Non-pigmented ciliary epithelial cell (primary cell): ENCODE results near the gene MICAL3.
"Not testable (repeated sequence)": the region's sequence is repeated elsewhere in the genome, so short reads cannot be mapped to it uniquely, and the experiment has no call there.

Source experiments
- DNase-seq: peaks from one replicate; pipeline ENCODE4 v3.0.0-alpha.2; 2010; ENCODE audit warnings: low read depth

The MICAL3 gene

DNA sequence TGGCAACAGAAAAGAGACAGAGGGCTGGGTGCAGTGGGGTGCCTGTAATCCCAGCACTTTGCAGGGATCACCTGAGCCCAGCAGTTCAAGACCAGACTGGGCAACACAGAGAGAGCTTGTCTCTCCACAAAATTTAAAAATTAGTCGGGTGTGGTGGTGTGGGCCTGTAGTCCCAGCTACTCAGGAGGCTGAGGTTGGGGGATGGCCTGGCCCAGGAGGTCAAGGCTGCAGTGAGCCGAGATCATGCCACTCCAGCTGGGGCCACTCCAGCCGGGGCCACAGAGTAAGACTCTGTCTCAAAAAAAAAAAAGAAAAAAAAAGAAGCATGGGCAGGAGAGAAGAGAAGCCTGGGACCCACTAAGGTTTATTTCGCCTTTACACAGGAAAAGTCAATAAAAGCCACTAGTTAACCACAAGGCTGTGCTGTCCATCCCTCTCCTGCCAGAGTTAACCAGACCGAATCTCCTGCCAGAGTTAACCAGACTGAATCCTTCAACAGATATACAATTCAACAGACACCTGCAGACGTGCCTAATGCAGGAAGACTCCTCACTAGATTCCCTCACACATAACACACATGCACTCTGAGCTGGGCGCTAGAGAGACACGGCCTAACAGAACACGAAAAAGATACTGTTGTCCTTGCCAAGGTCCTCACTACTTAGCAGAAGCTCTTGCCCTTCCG lies 29.8 kb downstream of the MICAL3 start:
- DNase-seq, result no peak

DNA sequence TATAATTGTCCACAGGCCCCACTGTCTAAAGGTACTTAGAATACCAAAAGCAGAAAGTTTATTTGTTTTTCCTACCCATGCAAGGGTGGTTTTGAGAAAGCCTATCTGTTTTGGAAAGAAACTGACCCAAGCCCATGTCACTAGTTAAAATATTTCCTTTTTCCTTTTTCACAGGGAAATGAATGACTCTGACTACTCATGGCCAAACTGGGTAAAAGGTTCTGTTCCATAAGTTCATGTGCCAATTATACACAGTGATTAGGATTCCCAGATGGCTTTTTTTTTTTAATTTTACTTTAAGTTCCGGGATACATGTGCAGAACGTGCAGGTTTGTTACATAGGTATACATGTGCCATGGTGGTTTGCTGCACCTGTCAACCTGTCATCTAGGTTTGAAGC lies 31.4 kb downstream of the MICAL3 start:
- DNase-seq, result not testable (repeated sequence)

DNA sequence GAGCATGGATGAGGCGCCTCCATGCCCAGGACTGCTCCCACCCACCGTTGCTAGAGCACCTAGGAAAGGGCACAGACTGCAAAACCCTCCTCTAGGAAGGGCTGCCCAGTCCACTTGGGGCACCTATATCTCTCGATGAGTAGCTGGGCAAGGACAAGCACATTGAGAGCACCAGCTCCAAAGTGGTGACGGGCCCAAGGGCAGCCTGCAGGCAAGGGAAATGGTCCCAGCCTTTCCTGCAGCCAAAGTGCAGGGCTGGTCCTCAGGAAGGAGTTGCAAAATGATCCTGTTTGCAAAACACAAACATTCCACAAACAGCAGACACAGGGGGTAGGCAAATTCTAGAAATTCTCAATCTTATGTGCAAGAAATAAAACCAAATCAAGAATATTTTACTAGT lies 32.4 kb downstream of the MICAL3 start:
- not testable (repeated sequence) for DNase-seq

DNA sequence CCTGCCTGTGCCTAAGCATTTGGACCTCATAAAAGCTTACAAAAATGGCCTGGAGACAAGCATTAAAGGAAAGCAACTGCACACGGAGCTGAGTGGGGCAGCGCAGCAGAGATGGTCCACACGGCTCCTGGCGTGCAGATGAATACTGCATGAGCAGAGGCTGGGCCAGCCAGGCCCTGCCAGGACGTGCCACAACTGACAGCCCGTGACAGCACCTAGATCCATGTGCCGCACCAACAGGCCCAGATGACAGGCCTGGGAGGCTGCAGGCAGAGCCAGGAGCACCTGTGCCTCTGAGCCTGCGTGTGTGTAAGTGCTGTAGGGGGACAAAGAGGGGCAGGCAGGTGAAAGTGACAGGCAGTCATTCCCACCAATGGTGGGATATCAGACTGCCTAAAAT lies 33.4 kb downstream of the MICAL3 start:
- DNase-seq, result no peak

DNA sequence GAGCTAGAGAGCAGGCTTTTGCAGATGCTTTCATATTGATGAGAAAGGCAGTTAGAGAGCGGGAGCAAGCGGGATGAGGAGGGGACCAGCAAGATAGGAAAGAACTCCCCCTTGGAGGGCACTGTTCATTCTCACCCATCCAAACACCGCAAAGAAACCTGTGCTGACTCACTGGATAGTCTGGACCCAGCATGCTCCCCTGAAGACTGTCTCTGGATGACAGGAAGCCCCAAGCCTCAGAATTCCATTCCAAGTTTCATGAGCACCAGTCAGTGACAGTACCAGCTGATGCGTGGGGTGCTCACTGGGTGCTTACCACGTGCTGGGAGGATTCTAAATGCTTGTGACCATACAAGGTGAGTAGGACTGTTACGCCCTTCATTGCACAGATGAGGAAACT lies 34.2 kb downstream of the MICAL3 start:
- no peak for DNase-seq

DNA sequence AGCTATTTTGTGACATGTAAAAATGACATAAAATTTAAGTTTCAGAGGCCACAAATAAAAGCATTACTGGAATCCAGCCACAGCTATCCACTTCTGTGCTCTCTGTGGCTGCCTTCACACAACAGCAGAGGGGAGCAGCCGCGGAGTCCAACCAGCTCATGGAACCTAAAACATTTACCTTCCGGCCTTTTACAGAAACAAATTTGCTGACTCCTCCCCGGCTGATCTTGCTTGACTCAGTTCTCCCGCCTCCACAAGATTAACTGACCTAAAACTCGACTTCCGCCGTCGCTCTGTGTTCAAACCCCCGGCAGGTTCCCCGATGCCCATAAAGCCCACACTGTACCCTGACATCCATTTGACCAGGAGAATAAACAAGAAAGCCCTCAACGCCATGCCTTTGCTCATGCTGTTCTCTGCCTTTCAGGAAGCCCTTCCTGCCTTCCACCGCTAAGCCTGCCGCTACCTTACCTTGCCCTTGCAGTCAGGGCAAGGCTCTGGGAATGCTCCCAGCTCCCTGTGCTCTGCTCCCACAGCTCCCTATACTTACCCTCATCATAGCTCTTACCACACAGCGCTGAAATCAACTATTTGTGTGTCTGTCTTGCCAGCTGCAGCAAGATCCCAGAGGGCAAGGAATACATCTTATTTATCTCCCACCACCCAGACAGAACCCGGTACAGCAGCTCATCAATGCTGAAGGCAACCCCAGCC lies 35.4 kb downstream of the MICAL3 start:
- DNase-seq, result no peak

DNA sequence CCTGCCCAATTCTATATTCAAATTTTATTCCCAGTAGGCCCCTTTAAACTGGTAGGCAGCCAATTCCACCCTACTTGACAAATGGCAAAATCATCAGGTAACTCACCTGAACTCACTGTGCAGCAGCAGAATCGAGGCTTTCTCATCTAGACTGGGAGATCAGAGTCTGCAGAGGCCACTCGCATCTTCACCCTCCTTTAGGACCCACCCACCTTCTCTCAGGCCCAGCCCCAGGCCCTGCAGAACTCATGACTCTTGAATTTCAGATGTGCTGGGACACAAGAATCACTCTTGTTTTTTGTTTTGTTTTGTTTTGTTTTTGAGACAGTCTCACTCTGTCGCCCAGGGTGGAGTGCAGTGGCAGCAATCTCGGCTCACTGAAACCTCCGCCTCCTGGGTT lies 38.8 kb downstream of the MICAL3 start:
- DNase-seq, result no peak

DNA sequence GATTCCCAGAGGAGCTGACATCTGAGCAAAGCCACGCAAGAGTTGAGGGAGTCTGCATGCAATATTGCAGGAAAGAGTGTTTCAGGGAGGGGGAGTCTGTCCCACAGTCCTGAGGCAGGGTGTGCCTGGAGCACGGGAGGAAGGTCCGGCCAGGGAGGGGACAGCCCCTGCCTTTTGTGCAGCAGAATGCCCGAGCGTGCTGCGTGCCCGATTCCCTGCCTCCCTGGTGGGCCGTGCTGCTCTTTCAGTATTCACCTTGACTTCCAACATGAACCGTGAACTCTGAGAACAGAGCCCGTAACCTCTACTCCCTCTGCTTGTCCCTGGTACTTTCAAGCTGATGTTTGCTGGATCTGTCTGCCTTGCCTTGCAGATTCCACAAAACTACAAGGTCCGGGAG lies 39.3 kb downstream of the MICAL3 start:
- DNase-seq, result not testable (repeated sequence)

DNA sequence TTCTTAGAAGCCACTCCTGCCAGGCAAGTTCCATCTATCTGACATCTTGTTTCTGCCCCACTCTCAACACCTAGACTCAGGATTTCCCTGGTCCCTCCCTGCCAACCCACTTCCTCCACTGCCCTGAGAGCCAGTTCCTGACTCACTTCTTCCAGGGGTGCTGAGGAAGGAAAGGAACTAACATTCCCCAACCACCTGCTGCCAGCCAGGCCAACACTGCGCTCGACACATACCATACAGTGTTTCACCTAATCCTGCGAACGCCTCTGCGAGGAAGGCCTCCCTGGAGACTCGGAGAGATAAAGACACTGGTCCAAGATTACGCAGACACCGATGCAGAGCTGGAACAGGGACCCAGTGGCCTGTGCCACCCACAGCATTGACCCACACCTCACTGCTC lies 40.2 kb downstream of the MICAL3 start:
- no peak for DNase-seq

DNA sequence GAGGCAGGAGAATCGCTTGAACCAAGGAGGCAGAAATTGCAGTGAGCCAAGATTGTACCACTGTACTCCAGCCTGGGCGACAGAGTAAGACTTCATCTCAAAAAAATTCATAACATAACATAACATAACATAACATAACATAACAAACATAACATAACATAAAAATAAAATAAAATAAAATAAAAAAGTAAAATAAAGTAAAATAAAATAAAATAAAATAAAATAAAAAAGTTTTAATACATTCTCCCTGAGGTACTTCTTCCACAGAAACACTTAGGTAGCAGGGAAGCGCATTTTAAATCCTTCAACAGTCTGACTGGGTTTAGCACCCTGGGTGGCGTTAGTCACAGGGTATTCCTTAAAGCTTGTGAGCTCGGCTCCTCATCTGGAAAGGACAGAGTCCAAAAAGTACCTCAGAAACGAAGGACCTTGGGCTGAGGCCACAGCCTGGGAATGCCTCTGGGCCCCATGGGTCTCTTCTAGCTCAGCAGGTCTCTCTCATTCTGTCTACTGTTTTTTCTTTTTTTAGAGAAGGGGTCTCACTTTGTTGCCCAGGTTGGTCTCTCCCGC lies 41.7 kb downstream of the MICAL3 start:
- DNase-seq, result no peak

DNA sequence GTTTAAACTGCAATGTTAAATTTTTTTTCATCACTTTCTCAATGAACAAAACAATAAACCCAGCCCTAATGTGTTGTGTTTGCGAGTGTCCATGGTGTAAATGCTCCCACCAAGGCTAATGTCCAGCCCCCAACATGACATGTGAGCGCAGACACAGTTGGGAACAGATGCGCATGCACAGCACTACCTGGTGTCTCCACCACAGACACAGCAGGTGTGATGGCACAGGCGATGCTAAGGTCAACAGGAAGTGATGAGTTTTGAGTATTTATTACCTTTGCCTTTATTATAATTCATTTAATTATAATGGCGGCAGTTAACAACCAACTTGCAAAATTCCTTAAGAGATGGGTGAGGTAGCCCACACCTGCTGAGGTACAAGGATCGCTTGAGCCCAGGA lies 42.9 kb downstream of the MICAL3 start:
- no peak for DNase-seq

DNA sequence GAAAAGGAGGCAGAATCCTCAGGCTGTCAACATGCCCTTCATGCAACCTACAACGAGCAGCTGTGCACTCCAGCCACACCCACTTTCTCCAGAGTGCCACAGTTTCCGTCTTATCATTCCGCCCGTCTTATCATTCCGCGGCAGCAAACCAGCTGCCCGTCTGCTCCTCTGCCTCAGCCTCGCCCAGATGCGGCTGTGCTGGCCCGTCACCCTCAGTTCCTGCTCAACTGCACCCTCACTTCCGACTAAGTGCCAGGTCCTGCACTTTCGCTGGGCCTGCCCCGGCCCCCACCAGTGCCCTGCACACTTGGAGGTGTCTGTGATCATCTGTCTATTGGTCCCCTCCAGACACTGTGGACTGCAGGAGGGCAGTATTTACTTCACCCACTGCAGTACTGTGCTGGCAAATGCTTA lies 43.7 kb downstream of the MICAL3 start:
- no peak for DNase-seq

DNA sequence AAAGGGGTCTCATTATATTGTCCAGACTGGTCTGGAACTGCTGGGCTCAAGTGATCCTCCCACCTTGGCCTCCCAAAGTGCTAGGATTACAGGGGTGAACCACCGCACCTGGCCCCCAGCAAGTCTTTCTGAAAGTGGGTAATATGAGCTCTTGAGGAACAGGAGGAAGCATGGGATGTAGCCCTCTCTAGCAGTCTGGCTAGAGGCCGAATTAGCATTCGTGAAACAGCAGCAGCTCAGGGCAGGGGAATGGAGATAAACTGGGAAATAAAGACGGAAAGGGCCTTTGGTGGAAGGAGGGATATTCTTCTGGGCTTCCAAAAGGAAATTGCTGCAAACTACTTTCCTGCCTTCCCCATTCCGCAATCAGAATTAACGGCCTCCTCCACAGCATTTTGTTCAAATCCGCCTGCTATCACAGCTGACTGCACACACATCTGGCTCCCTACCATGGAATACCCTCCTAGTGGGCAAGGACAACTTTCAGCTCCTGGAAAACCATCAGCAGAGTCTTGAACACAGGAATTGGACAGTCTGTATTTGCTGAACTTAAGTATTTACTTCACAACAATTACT lies 44.3 kb downstream of the MICAL3 start:
- DNase-seq, result no peak

DNA sequence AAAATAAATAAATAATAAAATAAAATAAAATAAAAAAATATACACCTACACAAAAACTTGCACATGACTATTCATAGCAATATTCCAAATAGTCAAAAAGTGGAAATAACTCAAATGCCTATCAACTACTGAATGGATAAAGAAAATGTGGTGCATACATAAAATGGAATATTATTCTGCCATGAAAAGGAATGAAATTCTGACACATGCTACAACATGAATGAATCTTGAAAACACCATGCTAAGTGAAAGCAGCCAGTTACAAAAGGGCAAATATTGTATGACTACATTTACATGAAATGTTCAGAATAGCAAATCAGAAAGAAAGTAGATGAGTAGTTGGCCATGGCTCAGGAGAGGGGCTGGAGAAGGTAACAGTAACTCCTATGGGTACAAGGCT lies 46.3 kb downstream of the MICAL3 start:
- DNase-seq, result no peak

DNA sequence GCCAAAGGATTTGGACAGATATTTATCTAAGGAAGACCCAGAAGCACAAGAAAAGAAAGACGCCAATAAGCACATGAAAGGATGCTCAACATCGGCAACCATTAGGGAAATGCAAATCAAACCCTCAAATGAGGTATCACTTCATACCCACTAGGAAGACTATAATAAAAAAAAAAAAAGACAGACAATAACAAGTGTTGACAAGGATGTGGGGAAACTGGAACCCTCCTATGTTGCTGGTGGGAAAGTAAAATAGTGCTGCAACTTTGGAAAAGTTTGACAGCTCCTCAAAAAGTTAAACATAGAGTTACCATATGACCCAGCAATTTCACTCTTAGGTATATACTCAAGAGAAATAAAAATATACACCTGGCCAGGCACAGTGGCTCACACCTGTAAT lies 47.0 kb downstream of the MICAL3 start:
- DNase-seq, result no peak

DNA sequence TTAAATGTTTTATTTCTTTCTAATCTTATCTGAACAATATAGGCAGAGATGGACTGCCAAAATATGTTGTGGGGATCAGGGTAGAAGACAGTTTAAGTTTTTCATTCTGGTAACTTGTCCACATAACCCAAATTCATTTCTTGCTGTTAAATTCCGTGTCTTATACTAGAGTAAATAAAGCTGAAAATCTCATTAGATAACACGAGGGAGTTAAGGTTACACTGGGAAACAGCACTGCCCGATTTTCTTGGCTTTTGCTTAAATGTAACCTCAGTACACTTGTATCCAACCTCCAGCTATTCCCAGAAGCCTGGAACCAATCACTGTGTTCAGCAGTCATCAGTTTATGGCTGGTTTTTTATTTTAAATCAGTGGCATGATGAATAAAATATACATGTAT lies 48.2 kb downstream of the MICAL3 start:
- no peak for DNase-seq

DNA sequence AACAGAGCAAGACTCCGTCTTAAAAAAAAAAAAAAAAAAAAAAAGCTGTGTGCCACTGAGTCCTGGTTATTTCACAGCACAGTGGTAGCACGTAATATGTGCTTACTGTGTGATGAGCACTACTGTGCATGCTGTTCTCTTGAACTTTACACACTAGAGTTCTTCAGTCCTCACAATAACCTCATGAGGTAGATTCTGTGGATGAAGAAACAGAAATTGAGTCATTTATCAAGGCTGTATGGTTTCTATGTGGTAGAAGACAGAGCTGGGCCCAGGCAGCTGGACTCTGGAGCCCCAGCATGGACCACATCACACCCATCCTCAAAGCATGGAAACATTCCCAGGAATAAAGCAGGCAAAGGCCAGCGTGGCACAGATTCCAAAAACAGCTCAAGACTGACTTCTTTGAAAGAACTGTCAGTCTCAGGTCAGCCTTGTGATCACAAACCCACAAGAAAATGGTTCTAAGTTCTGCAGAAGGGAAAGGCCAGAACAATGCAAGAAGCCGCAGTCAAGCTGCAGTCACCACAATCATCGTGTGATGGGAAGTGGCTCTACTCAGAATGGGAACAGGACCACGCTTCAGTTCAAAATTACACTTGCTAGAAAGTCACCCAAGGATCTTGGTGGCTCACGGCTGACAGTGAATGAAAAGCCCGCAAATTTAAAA lies 49.5 kb downstream of the MICAL3 start:
- DNase-seq, result no peak

DNA sequence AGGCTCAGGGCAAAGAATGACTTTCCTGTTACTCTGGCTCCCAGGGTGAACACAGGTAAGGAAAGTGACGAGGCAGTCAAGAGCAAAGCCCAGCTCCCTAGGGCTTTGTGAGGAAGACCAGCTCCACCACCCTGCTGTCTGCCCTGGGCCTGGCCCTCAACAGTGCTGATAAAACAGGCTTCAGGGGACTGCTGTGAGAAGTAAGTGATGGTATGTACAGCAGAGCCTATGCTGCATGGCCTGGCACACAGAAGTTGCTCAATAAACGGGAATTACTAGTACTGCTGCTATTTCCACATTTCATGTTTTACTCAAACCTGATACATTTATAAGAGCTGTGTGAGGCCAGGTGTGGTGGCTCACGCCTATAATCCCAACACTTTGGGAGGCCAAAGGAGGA lies 50.3 kb downstream of the MICAL3 start:
- DNase-seq, result no peak

DNA sequence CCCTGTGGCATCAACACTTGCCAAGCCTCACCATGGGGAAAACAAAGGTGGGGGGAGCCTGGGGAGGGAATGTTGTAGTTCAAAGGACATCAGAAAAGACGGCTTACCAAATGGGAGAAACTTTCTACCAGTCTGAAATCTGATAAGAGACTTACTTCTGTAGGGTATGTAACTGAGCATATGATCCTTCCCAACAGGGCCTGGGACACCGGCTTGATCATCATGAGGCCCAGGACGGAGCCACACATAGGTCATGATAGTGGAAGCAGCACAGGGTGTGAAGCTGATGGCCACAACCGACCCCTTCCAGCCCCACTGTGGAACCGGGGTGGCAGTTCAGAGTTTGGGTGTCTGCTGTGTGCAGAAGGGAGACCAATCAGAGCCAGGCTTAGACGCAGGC lies 51.1 kb downstream of the MICAL3 start:
- no peak for DNase-seq

DNA sequence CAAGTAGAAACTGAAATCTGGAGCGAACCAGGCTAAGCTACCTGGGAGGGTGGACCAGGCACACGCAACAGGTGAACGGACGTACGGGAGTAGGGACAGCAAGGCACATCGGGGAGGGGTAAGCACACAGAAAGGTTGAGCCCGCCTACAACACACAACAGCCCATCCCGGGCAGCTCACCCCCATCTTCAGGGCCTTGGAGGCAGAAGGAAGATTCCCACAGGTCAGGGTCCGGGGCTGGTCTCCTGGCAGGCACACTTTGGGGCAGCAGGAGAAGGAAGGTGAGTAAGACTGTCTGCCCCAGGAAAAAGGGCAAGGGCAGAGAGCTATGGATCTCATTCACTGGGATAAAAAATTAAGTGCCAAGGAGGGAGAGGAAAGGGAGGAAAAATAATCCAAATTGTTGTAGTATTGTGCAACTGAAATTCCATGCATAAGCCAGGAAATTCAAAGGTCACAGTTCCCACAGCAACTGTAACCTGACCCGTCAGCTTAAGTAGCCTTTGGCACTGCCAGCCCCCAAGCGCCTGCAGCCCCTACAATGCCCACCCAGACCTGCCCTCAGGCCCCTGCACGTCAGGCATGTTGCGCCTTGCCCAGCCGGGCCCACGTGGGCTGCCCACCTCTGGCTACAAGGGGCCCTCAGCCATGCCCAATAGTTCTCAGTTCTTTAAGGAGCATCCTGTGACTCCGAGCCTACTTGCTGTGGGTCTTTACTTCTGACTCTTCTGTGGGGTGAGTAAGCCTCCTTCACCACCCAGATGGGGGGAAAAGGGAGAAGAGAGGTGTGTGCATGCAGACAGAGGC lies 51.8 kb downstream of the MICAL3 start:
- DNase-seq, result no peak

DNA sequence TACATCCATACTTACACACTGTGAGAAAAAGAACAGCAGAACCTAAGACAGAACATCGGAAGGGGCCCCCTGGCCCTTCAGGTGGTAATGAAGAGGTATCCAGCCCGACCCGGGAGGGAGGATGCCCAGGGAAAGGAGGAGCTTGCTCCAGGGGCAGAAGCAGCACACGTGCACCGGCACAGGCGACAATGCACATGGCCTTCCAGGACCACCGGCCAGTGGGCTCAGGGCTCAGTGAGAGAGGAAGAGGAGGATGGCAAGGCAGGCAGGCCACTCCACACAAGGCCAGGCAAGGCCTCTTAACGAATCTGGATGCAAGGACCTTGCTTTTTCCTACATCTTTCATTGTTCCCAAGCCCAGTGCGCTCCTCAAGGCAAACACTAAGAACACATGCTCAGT lies 52.6 kb downstream of the MICAL3 start:
- DNase-seq, result no peak

DNA sequence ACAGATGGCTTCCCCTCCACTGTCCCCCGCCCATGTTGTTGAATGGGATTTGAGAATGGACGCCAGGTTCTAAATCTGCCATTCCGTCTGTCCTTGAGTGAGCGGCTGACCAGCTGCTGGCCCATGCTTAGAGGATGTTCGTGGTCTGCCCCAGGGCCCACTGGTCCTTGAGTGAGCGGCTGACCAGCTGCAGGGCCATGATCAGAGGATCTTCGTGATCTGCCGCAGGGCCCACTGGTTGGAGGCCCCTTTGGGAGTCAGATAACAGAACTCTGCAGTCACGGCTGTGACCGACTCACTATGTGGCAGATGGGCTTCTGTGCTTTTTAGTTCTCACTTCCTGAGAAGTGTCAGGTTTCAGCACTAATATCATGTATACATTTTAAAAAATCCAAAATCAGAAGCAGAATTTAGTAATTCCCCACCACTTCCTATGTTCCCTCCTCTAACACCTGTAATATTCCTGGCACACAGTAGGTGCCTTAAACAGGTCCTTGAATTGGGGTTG lies 54.1 kb downstream of the MICAL3 start:
- DNase-seq, result no peak
